LHCN-M2 (cell line): ENCODE data around the gene PHF10. TPM values are rescaled to one million over a fixed set of nuclear protein-coding genes. Genes with fewer than 3 reads are reported as not detected.
A peak's percentile ranks its signal among the peaks of the same experiment; 100 is the strongest.

Experiments used
- DNase-seq: peaks from one replicate; pipeline ENCODE4 v3.0.0-alpha.2; 2012; ENCODE audit warnings: low read depth
- total RNA-seq: library from RNA; depleted of rRNA; stranded (reverse); fragments of >200 nt; gene quantifications from 2 replicates; pipeline ENCODE4 v1.2.3, GENCODE V29; 2014

PHF10 gene
- total RNA-seq, 1 experiment from 2014 or later, result 19.3 TPM

- DNase-seq, result no peak
Measured at GRCh38 chr6:169677096-169677495, 47.2 kb downstream of the PHF10 start.

GRCh38 chr6:169675011-169675410 is 49.3 kb downstream of the PHF10 start:
- DNase-seq, result no peak

- no peak for DNase-seq
Measured at GRCh38 chr6:169671563-169671962, 52.7 kb downstream of the PHF10 start.

DNA sequence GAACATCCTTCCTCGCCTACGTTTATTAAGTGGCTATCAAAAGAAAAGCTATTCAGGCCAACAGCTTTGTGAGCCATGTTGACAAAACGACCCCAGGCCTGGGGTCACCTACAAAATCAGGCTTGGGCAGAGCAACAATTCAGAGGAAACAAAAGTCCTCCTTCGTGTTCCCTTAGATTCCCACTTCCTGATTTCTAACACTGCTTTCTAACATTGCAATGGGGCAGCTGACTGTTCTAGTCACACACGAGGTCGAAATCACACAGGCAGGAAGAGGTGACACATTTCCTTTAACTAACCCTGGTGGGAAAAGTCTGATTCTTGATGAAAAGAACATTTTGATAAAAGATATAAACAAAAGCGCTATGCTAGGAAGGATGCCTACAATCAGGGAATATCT is 54.4 kb downstream of the PHF10 start:
- DNase-seq, result peak; percentile 53

DNA sequence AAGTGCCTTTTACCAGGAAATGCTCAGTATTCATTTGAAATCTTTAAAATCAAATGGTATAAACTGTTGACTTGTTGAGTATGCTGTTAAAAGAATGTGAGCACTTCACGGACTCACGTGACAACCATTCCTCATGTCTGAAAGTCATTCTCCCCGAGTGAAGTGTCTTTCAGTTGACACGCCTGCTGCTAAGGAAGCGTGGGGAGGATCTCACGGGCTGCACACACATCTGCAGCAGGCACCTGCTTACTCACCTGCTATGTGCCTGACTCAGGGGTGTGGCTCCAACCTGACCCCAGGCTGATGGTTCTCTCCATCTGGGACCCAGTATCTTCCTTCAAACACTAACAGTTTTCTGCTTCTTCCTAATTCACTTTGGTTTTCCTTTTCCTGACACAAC is 55.2 kb downstream of the PHF10 start:
- no peak for DNase-seq

DNA sequence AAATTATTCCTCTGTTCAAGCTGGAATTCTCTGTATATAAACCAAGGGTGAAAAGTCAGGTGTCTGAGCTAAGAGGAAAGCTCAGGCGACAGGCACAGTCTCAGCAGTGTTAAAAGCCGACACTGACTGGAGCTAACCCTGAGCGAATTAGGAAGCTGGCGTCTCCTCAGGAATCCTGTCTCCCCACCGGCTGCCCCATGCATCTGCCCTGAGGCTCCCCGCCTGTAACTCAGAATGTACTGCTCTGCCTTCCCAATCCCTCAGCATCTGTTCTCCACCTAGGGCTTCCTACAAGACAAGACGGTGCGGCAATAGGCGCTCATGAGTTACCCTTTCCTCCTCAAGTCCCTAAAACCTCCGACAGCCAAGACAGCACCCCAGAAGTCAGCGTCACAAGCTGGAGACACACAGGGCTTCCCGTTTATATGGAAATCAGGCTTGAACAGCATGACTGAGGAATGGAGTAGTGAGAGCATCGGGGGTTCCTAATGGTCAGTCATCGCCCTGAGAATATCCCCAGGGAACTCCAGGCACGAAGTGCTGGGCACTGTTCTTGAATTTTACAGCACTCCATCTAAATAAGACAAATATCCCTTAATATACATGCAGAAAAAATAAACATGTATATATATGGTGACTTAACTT is 56.0 kb downstream of the PHF10 start:
- no peak for DNase-seq

GRCh38 chr6:169667716-169668115 is 56.6 kb downstream of the PHF10 start:
- DNase-seq, result no peak

- no peak for DNase-seq
Measured at GRCh38 chr6:169666441-169666840, 57.9 kb downstream of the PHF10 start.

DNA sequence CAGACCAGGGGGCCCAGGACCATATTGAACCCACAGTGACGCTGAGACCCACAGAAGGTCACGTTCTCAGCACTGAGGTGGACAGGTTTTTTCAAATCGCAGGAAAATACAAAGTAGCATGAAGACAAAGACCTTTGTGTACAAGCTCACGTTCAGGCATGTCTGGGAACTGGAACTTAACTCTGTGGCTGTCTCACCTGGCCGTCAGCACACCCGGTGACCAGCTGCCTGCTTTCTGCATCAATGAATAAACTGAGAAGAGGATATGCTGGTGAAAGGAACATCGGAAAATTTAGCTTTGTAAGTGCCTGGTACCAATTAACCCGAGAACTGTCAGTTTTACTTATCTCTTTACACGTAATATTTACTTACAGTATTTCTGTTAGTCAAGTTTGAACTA is 59.0 kb downstream of the PHF10 start:
- no peak for DNase-seq

- DNase-seq, result no peak
Measured at GRCh38 chr6:169664227-169664626, 60.1 kb downstream of the PHF10 start.

- DNase-seq, result no peak
Measured at GRCh38 chr6:169663468-169663867, 60.8 kb downstream of the PHF10 start.

- no peak for DNase-seq
Measured at GRCh38 chr6:169661391-169661756, 62.9 kb downstream of the PHF10 start.

DNA sequence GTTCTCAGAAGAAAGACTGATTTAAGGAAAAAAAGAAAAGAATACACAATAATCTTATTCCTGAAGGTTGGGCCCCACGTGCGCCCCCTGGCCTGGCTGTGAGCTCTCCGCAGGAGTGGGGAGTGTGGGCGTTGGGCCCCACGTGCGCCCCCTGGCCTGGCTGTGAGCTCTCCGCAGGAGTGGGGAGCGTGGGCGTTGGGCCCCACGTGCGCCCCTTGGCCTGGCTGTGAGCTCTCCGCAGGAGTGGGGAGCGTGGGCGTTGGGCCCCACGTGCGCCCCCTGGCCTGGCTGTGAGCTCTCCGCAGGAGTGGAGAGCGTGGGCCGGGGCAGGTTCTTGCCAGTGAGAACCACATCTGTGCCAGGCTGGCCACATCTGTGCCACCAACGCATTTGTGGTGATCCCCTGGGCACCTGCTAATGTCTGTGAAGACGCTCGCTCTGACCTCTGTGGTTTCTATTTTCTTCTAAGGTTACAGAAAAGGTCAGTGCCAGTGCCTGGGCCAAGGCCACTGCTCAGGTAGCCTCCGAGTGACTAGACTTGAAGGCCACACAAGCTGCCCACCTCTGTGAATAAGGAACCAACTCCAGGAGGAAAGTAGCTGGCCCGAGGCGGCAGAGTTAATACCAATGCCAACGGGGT is 63.4 kb downstream of the PHF10 start:
- DNase-seq, result no peak

DNA sequence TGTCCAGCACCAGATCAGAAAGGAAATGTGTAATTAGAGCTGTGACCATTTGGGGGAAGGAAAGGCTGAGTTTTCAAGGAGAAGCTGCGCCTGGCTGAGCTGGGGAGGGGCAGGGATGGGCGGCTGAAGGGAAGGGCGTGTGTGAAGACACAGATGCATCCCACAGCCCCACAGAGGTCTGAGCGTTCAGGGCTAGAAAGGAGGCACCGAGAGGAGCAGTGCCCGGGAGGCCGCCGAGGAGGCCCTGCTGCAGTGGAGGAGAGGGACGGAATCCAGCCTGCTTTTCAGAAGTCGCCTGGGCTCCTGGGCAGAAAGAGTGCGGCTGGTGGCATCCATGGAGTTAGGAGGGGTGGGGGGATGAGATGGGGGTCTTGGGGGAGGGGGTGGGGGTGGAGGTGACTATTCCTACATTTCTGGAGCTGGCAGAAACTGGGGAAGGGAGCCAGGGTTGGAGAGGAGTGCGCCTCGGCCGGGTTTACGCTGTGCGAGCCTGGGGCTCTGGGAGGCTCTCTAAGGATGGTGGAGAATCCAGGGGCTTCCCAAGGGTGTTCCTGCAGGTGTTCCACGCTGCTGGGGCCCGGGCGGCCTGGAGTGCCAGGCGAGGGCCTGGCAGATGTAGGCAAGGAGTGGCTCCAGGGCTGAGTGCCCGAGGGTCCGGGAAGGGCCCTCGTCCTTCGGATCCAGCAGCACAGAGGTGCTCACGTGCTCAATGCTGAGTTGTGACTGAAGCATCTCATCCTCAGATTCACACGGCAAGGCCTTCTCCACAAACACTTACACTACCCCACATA is 64.3 kb downstream of the PHF10 start:
- DNase-seq, result no peak

DNA sequence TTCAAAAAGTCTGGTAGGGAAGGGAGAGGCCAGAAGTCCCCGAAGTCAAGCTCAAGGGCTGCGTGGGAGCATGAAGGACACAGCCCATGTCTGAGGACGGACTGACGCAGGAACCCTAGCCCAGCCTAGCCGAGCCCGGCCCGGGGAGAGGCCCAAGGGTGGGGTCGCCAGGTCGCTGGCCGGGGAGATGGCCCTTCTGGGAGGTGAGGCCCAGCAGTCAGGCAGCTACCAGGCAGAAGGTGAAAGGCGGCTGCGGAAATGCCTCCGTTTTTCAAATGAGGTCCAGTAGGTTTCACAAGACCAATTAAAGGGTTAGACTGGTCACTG is 67.1 kb downstream of the PHF10 start:
- DNase-seq, result no peak

GRCh38 chr6:169656546-169657283 is 67.6 kb downstream of the PHF10 start:
- DNase-seq, result no peak

- DNase-seq, result peak; percentile 61
Measured at GRCh38 chr6:169654598-169655391, 69.5 kb downstream of the PHF10 start.
